Activated B cell treated with CpG ODN at 0.5 μM for 24 hours (primary cell): ENCODE data around the gene GPR137. TPM values are rescaled to one million over a fixed set of nuclear protein-coding genes. Genes with fewer than 3 reads are reported as not detected.
"Not testable (repeated sequence)": the region's sequence is repeated elsewhere in the genome, so short reads cannot be mapped to it uniquely, and the experiment has no call there.

Experiments
- ATAC-seq: fragments of 200-7000 bp; cut with Tn5 transposase; one replicate; pipeline ENCODE4 v1.10.0; 2021; ENCODE audit warnings: low read depth, mild to moderate bottlenecking, moderate library complexity
- CTCF ChIA-PET: fragments of 350-600 bp; sonication (Branson Sonifier 250); formaldehyde crosslinking; loops from one replicate; lab custom pipeline; 2021; ENCODE audit warnings: antibody characterized with exemption; lab: Charles Lee
- POLR2A ChIA-PET: fragments of 350-600 bp; sonication (Branson Sonifier 250); formaldehyde crosslinking; loops from one replicate; lab custom pipeline; 2021; ENCODE audit warnings: antibody characterized with exemption; lab: Charles Lee
- DNase-seq: peaks from one replicate; pipeline ENCODE4 v3.0.0; 2022
- H3K27ac Mint-ChIP-seq: one replicate; pipeline ENCODE4 v1.8.0; 2020; ENCODE audit warnings: mixed read lengths
- H3K27me3 Mint-ChIP-seq: one replicate; pipeline ENCODE4 v1.8.0; 2021; ENCODE audit warnings: mixed read lengths
- H3K36me3 Mint-ChIP-seq: one replicate; pipeline ENCODE4 v1.8.0; 2021; ENCODE audit warnings: low read depth, mixed read lengths
- H3K4me1 Mint-ChIP-seq: one replicate; pipeline ENCODE4 v1.8.0; 2021; ENCODE audit warnings: mixed read lengths
- H3K4me3 Mint-ChIP-seq: one replicate; pipeline ENCODE4 v1.8.0; 2020; ENCODE audit warnings: mild to moderate bottlenecking, mixed read lengths
- H3K9me3 Mint-ChIP-seq: one replicate; pipeline ENCODE4 v1.8.0; 2020; ENCODE audit warnings: mixed read lengths
- CTCF ChIP-seq: fragments of 200-600 bp; IDR thresholded peaks from one replicate; pipeline ENCODE4 v1.8.0; 2022; ENCODE audit warnings: antibody characterized with exemption, mild to moderate bottlenecking
- intact Hi-C: fragments of 100-400 bp; cut with micrococcal nuclease; formaldehyde crosslinking; loops from one replicate; pipeline ENCODE4 v1.15.1; 2024
- total RNA-seq: library from RNA; stranded (reverse); gene quantifications from 2 replicates; pipeline ENCODE4 v1.2.3, GENCODE V29; 2022

Gene GPR137
- total RNA-seq, 1 donor from 2014 or later: 53.1 TPM

GRCh38 chr11:64323373-64323772 lies 37.7 kb downstream of the GPR137 start:
- ATAC-seq: no peak
- Mint-ChIP-seq H3K27me3 (no peaks in the 10 kb centered on the region), H3K36me3 (peaks cover 16% of the 10 kb centered on the region), H3K9me3 (peaks cover 1% of the 10 kb centered on the region), H3K4me3 (no peak overlapping the region), H3K4me1 (peaks cover 10% of the 10 kb centered on the region), H3K27ac (no peak overlapping the region)
- intact Hi-C loops: no loop called here
- ChIA-PET POLR2A (interaction anchor here (1.5 kb wide), 1 partner anchor 12 kb away, joined by 4 read pairs; no protein-coding TSS in a partner anchor), CTCF (no interaction called here)
- no peak for TF ChIP-seq CTCF
- no peak for DNase-seq

GRCh38 chr11:64323984-64324383 lies 38.3 kb downstream of the GPR137 start:
- H3K27ac Mint-ChIP-seq, H3K4me1 Mint-ChIP-seq, CTCF ChIA-PET, intact Hi-C loops, DNase-seq, H3K4me3 Mint-ChIP-seq, ATAC-seq, H3K27me3 Mint-ChIP-seq, H3K9me3 Mint-ChIP-seq: not testable (repeated sequence)
- POLR2A ChIA-PET: interaction anchor here (1.5 to 2.2 kb wide), 2 partner anchors 12 kb away, joined by 4 to 8 read pairs; no protein-coding TSS in a partner anchor
- peaks cover 16% of the 10 kb centered on the region for H3K36me3 Mint-ChIP-seq

- no peaks in the 10 kb centered on the region for H3K27me3 Mint-ChIP-seq
- CTCF ChIA-PET: interaction anchor here (1.5 kb wide), 1 partner anchor 30 kb away, joined by 4 read pairs; no protein-coding TSS in a partner anchor
- ATAC-seq (no peak), DNase-seq (no peak)
- H3K9me3 Mint-ChIP-seq: peaks cover 1% of the 10 kb centered on the region
- H3K36me3 Mint-ChIP-seq: peaks cover 16% of the 10 kb centered on the region
- H3K27ac Mint-ChIP-seq: no peak overlapping the region
- no peak for TF ChIP-seq CTCF
- H3K4me1 Mint-ChIP-seq: peaks cover 2% of the 10 kb centered on the region
- POLR2A ChIA-PET: interaction anchor here (0.6 to 2.2 kb wide), 2 partner anchors 11 to 356 kb away, joined by 4 to 8 read pairs; no protein-coding TSS in a partner anchor
- intact Hi-C loops: no loop called here
- H3K4me3 Mint-ChIP-seq: no peak overlapping the region
Measured at GRCh38 chr11:64324692-64325469, 39.2 kb downstream of the GPR137 start.

- no peak for ATAC-seq
- peaks cover 1% of the 10 kb centered on the region for H3K9me3 Mint-ChIP-seq
- CTCF ChIA-PET: interaction anchor here (1.5 kb wide), 1 partner anchor 9 kb away, joined by 7 read pairs; the partner anchor contains the start of gene PRDX5
Measured at GRCh38 chr11:64327375-64327774, 41.7 kb downstream of the GPR137 start.

GRCh38 chr11:64327993-64328392 lies 42.3 kb downstream of the GPR137 start:
- TF ChIP-seq CTCF: no peak
- intact Hi-C loops: no loop called here
- Mint-ChIP-seq H3K27me3 (no peaks in the 10 kb centered on the region), H3K27ac (no peak overlapping the region), H3K4me3 (no peak overlapping the region), H3K9me3 (peaks cover 1% of the 10 kb centered on the region), H3K36me3 (no peaks in the 10 kb centered on the region), H3K4me1 (peaks cover 11% of the 10 kb centered on the region)
- DNase-seq (no peak), ATAC-seq (no peak)
- ChIA-PET CTCF (interaction anchor here (1.5 kb wide), 1 partner anchor 10 kb away, joined by 7 read pairs; the partner anchor contains the start of gene PRDX5), POLR2A (interaction anchor here (0.7 to 1.4 kb wide), 2 partner anchors 10 to 346 kb away, joined by 5 to 7 read pairs; partner anchors contain the start of genes PRDX5 and TRMT112)

More at GRCh38 chr11:64327375-64327774, 41.7 kb downstream of the GPR137 start:
- intact Hi-C loops: no loop called here
- Mint-ChIP-seq H3K36me3 (no peaks in the 10 kb centered on the region), H3K27me3 (no peaks in the 10 kb centered on the region), H3K4me1 (peaks cover 11% of the 10 kb centered on the region), H3K4me3 (no peak overlapping the region), H3K27ac (no peak overlapping the region)
- POLR2A ChIA-PET: interaction anchor here (1.4 kb wide), 1 partner anchor 10 kb away, joined by 5 read pairs; the partner anchor contains the start of genes PRDX5 and TRMT112
- no peak for DNase-seq
- TF ChIP-seq CTCF: no peak
